Measurements from ENCODE around the gene IGSF3.

DNA sequence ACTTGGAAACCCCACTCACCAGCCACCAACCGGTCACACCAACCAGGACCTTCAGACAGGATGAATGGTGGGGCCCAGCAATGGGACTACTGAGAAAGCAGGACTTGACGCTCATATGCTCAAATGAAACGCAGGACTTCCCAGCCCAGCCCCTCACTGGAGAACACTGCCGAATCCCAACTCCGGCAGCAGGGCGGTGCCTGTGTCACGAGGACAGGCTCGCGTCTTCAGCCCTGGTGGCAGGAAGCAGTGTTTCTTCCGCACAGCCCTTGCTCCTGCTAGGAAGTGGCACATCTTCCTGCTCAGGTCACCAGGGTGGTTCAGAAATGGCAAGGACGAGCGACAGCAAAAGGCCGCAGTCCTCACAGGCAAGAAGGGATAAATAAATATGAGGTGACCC lies 135.6 kb downstream of the IGSF3 start:
- no peak for TF ChIP-seq EP300 (IDR thresholded peaks at IDR 0.05)
- TF ChIP-seq, protein P1, sequence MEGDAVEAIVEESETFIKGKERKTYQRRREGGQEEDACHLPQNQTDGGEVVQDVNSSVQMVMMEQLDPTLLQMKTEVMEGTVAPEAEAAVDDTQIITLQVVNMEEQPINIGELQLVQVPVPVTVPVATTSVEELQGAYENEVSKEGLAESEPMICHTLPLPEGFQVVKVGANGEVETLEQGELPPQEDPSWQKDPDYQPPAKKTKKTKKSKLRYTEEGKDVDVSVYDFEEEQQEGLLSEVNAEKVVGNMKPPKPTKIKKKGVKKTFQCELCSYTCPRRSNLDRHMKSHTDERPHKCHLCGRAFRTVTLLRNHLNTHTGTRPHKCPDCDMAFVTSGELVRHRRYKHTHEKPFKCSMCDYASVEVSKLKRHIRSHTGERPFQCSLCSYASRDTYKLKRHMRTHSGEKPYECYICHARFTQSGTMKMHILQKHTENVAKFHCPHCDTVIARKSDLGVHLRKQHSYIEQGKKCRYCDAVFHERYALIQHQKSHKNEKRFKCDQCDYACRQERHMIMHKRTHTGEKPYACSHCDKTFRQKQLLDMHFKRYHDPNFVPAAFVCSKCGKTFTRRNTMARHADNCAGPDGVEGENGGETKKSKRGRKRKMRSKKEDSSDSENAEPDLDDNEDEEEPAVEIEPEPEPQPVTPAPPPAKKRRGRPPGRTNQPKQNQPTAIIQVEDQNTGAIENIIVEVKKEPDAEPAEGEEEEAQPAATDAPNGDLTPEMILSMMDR (IDR thresholded peaks at IDR 0.05), result no peak
- TF ChIP-seq POLR2A (IDR thresholded peaks at IDR 0.05), result no peak

Data from sigmoid colon (tissue), 4 donors.